ENCODE measurements around the gene TK2.
A peak's percentile ranks its signal among the peaks of the same experiment; 100 is the strongest.

DNA sequence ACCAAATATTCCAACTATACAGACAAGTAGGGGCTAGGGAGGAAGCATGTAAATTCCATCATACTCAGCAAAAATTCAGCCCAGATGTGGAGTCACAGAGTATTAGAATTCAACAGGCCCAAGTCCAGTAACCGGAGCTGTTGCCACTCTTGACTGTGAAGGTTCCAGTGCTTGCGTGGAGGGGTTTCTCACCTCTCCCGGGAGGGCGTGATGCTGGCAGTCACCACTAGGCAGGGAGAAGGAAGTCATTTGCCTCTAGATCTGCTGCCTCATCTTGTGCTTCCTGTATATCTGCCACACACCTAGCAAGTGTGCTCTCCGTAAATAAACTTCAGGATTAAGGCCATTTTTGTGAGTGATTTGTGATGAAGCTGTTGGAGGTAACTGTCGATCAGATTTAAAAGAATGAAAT, 1.4 kb upstream of the TK2 start:
- TF ChIP-seq, protein P1, sequence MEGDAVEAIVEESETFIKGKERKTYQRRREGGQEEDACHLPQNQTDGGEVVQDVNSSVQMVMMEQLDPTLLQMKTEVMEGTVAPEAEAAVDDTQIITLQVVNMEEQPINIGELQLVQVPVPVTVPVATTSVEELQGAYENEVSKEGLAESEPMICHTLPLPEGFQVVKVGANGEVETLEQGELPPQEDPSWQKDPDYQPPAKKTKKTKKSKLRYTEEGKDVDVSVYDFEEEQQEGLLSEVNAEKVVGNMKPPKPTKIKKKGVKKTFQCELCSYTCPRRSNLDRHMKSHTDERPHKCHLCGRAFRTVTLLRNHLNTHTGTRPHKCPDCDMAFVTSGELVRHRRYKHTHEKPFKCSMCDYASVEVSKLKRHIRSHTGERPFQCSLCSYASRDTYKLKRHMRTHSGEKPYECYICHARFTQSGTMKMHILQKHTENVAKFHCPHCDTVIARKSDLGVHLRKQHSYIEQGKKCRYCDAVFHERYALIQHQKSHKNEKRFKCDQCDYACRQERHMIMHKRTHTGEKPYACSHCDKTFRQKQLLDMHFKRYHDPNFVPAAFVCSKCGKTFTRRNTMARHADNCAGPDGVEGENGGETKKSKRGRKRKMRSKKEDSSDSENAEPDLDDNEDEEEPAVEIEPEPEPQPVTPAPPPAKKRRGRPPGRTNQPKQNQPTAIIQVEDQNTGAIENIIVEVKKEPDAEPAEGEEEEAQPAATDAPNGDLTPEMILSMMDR (IDR thresholded peaks at IDR 0.05; ENCODE audit: low read length), result peak; percentile 43
- no peak for TF ChIP-seq EZH2 (optimal IDR thresholded peaks at IDR 0.05; ENCODE audit: low read depth, low read length)
- TF ChIP-seq EZH2phosphoT487 (IDR thresholded peaks at IDR 0.05; ENCODE audit: low read length), result no peak

Data from MM.1S (cell line).